ENCODE results near the gene VAV2. TPM values are rescaled to one million over a fixed set of nuclear protein-coding genes. Genes with fewer than 3 reads are reported as not detected.

VAV2 gene
- total RNA-seq, 3 donors from 2014 or later (not counting 1 experiment from before 2014, with no cell fraction given) = 3.9 to 5.1 (median 4.8) TPM

GRCh38 chr9:133729617-133730281, 262.4 kb downstream of the VAV2 start:
- peaks cover 5 to 10% of the 10 kb centered on the region in 2 donors for H3K4me1 Mint-ChIP-seq
- H3K4me3 Mint-ChIP-seq = no peak overlapping the region
- H3K9me3 ChIP-seq (ENCODE audit: control insufficient read depth, insufficient read depth, low read length) = no peaks in the 10 kb centered on the region
- no peak overlapping the region for H3K27ac ChIP-seq (ENCODE audit: low read length)
- H3K27me3 Mint-ChIP-seq (ENCODE audit: low read depth in 2 of 2) = peaks cover 0 to 7% of the 10 kb centered on the region in 2 donors
- no peak overlapping the region for H3K4me3 ChIP-seq (ENCODE audit: low read length)
- ATAC-seq (no peak), DNase-seq (no peak)
- H3K36me3 Mint-ChIP-seq = no peaks in the 10 kb centered on the region
- WGBS (ENCODE audit: insufficient coverage) = 93% methylated on average over 19 of the region's 19 CpGs
- H3K9me3 Mint-ChIP-seq = no peaks in the 10 kb centered on the region
- H3K36me3 ChIP-seq (ENCODE audit: control insufficient read depth, insufficient read depth, low read length) = no peaks in the 10 kb centered on the region
- intact Hi-C loops (cut with micrococcal nuclease) = no loop called here
- no peak overlapping the region for H3K27ac Mint-ChIP-seq
- peaks cover 9% of the 10 kb centered on the region for H3K4me1 ChIP-seq (ENCODE audit: control insufficient read depth, insufficient read depth, low read length)
- no peak for TF ChIP-seq CTCF (IDR thresholded peaks at IDR 0.05)
- no peaks in the 10 kb centered on the region for H3K27me3 ChIP-seq (ENCODE audit: control insufficient read depth, insufficient read depth, low read length)

DNA sequence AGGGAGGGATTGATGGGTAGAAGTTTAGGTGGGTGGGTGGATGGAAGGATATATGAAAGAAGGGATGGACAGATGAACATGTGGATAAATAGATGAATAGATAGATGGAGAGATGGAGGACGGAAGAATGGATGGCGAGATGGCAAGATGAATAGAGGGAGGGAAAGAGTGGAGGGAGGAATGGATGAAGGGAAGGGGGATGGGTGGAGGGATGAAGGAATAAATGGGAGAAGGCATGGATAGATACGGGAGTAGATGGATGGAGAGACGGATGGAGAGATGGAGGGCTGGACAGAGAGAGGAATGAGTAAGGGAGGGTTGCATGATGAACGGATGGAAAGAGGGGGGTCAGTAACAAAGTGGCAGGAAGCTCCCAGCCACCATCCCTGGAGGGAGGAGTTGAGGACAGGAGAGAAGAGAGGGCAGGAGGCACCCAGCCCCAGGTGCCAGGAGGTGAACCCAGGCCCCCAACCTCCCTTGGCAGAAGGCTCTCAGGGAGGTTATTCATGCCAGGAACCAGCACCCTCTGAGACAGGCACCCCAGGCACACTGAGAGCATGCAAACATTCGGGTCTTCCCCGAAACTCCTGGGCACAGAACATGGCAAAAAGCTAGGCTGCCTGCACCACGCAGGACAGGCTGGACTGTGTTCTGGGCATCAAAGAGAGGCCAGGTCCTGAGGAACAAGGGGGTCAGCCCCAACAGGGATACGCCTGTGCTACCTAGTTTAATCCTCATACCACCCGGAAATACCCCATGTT, 263.1 kb downstream of the VAV2 start:
- no peak overlapping the region for H3K4me3 Mint-ChIP-seq
- Histone ChIP-seq H3K4me3 (ENCODE audit: low read length) (no peak overlapping the region), H3K36me3 (ENCODE audit: control insufficient read depth, insufficient read depth, low read length) (no peaks in the 10 kb centered on the region), H3K27ac (ENCODE audit: low read length) (no peak overlapping the region), H3K9me3 (ENCODE audit: control insufficient read depth, insufficient read depth, low read length) (no peaks in the 10 kb centered on the region), H3K4me1 (ENCODE audit: control insufficient read depth, insufficient read depth, low read length) (peaks cover 9% of the 10 kb centered on the region), H3K27me3 (ENCODE audit: control insufficient read depth, insufficient read depth, low read length) (no peaks in the 10 kb centered on the region)
- H3K27ac Mint-ChIP-seq = no peak overlapping the region
- H3K4me1 Mint-ChIP-seq = peaks cover 5 to 10% of the 10 kb centered on the region in 2 donors
- WGBS (ENCODE audit: insufficient coverage) = 84% methylated on average over 10 of the region's 10 CpGs
- no peak for ATAC-seq
- no peaks in the 10 kb centered on the region for H3K36me3 Mint-ChIP-seq
- H3K27me3 Mint-ChIP-seq (ENCODE audit: low read depth in 2 of 2) = peaks cover 0 to 7% of the 10 kb centered on the region in 2 donors
- no peak for TF ChIP-seq CTCF (IDR thresholded peaks at IDR 0.05)
- H3K9me3 Mint-ChIP-seq = no peaks in the 10 kb centered on the region
- intact Hi-C loops (cut with micrococcal nuclease) = no loop called here
- DNase-seq = no peak

DNA sequence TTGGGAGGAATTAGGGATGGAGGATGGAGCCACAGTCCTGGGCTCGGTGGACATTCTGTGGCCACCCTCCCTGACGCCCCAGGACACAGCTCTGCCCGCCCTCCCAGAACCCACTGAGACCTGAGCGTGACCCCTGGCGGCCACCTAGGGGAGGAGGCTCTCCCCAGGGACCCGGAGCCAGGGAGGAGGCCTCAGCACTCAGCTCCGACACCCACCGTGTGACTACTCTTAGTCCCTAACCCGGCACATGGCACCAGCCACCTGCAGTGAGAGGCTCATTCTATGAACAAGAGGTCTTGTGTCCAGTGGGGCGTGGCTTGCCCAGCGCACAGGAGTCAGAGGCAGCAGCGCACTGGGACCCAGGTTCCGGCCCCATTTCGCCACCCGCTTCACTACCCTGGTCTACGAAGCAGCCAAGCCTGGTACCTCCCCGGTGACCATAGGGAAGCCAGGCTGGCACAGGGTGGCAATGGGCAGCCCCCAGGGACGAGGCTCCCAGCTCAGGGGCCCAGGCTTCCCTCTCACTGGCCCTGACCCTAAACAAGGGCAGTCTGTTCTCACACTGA, 264.2 kb downstream of the VAV2 start:
- Histone ChIP-seq H3K27ac (ENCODE audit: low read length) (no peak overlapping the region), H3K36me3 (ENCODE audit: control insufficient read depth, insufficient read depth, low read length) (no peaks in the 10 kb centered on the region), H3K27me3 (ENCODE audit: control insufficient read depth, insufficient read depth, low read length) (no peaks in the 10 kb centered on the region), H3K4me1 (ENCODE audit: control insufficient read depth, insufficient read depth, low read length) (peaks cover 9% of the 10 kb centered on the region), H3K9me3 (ENCODE audit: control insufficient read depth, insufficient read depth, low read length) (no peaks in the 10 kb centered on the region), H3K4me3 (ENCODE audit: low read length) (no peak overlapping the region)
- intact Hi-C loops (cut with micrococcal nuclease) = no loop called here
- DNase-seq (peak in 1 of 2 donors; percentile 4), ATAC-seq (no peak)
- peaks cover 0 to 7% of the 10 kb centered on the region in 2 donors for H3K27me3 Mint-ChIP-seq (ENCODE audit: low read depth in 2 of 2)
- WGBS (ENCODE audit: insufficient coverage) = 93% methylated on average over 18 of the region's 18 CpGs
- H3K4me1 Mint-ChIP-seq = peaks cover 5 to 10% of the 10 kb centered on the region in 2 donors
- H3K36me3 Mint-ChIP-seq = no peaks in the 10 kb centered on the region
- H3K4me3 Mint-ChIP-seq = no peak overlapping the region
- no peak overlapping the region for H3K27ac Mint-ChIP-seq
- H3K9me3 Mint-ChIP-seq = no peaks in the 10 kb centered on the region
- no peak for TF ChIP-seq CTCF (IDR thresholded peaks at IDR 0.05)
